Muscle of leg (tissue), 11 donors: ENCODE measurements around the gene CMIP. TPM values are rescaled to one million over a fixed set of nuclear protein-coding genes. Genes with fewer than 3 reads are reported as not detected.
A peak's percentile ranks its signal among the peaks of the same experiment; 100 is the strongest.

Source experiments
- DNase-seq: peaks from one replicate; pipeline ENCODE4 v3.0.0; 2013
- H3K27ac ChIP-seq: one replicate; pipeline ENCODE4 v1.5.1; 2013; ENCODE audit warnings: mild to moderate bottlenecking, low read length, control low read depth
- H3K27me3 ChIP-seq: one replicate; pipeline ENCODE4 v1.6.1; 2013; ENCODE audit warnings: low read length; ENCODE audit not compliant: control insufficient read depth, insufficient read depth
- H3K36me3 ChIP-seq: one replicate; pipeline ENCODE4 v1.6.1; 2013; ENCODE audit warnings: low read length; ENCODE audit not compliant: control insufficient read depth, insufficient read depth
- H3K4me1 ChIP-seq: one replicate; pipeline ENCODE4 v1.6.1; 2013; ENCODE audit warnings: low read length; ENCODE audit not compliant: control insufficient read depth, insufficient read depth
- H3K4me3 ChIP-seq: one replicate; pipeline ENCODE4 v1.5.1; 2013; ENCODE audit warnings: low read length, control low read depth
- H3K9me3 ChIP-seq: replicated peaks from 2 replicates; pipeline ENCODE4 v1.6.1; 2013; ENCODE audit warnings: low read depth, low read length; ENCODE audit not compliant: control insufficient read depth
- WGBS: methylation state at CpG from one replicate; pipeline ENCODE4 v1.1.5; 2013; ENCODE audit warnings: missing lambda C conversion rate; ENCODE audit not compliant: insufficient coverage; 5-methylcytosine and 5-hydroxymethylcytosine counted together
- polyA plus RNA-seq, 8 donors: library from polyadenylated mRNA; unstranded; fragments of 120-200 nt; gene quantifications; one replicate each; pipeline versions ENCODE4 v1.2.1 to v1.2.3, GENCODE V29; 2013; ENCODE audit warnings: inconsistent platforms in 1 of 8, low replicate concordance in 1 of 8; ENCODE audit not compliant: insufficient read length in 8 of 8, insufficient read depth in 1 of 8
- total RNA-seq: library from RNA; stranded (reverse); fragments of 120-200 nt; gene quantifications from one replicate; pipeline ENCODE4 v1.2.4, GENCODE V29; 2013

The CMIP gene
- total and polyA plus RNA-seq, 9 donors, result 5.5 to 24.3 (median 18.8) TPM

DNA sequence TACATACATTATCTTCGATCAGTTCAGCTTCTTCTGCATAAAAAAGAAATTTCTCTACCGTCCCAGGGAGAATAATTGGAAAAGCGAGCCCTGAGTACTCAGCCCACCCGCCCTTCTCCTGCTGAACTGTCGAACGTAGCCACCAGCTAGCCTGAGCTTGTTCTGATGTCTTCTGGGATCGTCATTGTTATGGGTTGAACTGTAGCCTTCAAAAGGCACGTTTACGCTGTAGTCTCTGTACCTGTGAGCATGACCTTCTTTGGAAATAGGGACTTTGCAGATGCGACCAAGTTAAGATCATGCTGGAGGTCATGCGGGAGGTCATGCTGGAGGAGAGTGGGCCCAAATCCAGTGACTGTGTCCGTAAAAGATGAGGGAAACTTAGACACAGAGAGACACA is 86.2 kb downstream of the CMIP start:
- H3K36me3 ChIP-seq, result no peaks in the 10 kb centered on the region
- peaks cover 14% of the 10 kb centered on the region for H3K4me1 ChIP-seq
- H3K4me3 ChIP-seq, result no peak overlapping the region
- no peaks in the 10 kb centered on the region for H3K9me3 ChIP-seq
- H3K27ac ChIP-seq, result no peak overlapping the region
- no peaks in the 10 kb centered on the region for H3K27me3 ChIP-seq
- WGBS, result 77% methylated on average over 11 of the region's 12 CpGs
- DNase-seq, result no peak

DNA sequence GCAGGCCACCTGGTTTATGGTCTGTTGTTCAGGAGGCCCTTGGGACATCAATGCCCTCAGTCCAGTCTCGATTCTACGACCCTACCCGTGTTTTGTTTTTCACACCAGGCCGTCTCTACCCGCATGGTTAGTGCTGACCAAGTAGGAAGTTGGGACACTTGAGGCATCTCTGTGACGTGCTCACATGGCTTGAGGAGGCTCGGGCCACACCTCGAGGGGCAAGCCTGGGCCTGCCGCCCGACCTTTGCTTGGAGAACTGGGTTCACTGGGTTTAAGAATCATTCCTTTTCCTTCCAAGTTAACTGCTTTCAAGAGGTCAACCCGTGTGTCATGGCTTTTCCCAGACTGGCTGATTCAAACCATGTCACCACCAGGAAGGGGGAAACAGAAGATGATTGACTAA is 86.8 kb downstream of the CMIP start:
- Histone ChIP-seq H3K36me3 (no peaks in the 10 kb centered on the region), H3K27me3 (no peaks in the 10 kb centered on the region), H3K27ac (no peak overlapping the region), H3K9me3 (no peaks in the 10 kb centered on the region), H3K4me3 (no peak overlapping the region), H3K4me1 (peaks cover 13% of the 10 kb centered on the region)
- DNase-seq, result no peak
- WGBS, result 61% methylated on average over 10 of the region's 11 CpGs

DNA sequence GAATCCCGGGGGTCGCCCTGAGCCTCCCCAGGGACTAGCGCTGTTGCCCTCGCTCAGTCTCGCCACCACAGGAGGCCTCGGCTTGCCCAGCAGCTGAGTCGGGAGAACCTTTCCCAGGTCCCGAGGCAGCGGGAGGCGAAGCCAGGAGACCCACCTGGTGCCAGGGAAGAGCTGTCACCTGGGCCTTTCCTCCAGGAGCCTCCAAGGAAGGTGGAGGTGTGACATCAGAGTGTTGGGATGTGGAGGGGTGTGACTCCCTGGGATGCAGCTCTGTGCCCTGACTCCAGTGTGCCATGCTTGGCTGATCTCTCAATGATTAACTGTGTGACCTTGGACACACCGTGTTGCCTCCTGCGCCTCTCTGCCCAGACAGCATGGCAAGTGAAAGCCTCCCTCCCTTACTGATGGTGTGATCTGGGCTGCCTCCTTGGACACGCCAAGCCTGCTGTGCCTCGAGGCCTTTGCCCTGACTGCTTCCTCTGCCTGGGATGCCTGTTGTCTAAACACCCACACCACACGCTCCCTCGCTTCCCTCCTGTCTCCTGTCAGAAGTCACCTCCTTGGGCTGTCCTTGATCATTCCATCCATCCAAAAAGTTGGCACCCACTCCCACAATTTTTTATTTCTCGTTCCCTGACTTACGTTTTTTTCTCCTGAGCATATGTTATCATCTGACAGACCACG is 88.0 kb downstream of the CMIP start:
- Histone ChIP-seq H3K36me3 (no peaks in the 10 kb centered on the region), H3K27ac (no peak overlapping the region), H3K4me1 (peaks cover 7% of the 10 kb centered on the region), H3K4me3 (no peak overlapping the region), H3K9me3 (no peaks in the 10 kb centered on the region), H3K27me3 (no peaks in the 10 kb centered on the region)
- WGBS, result 82% methylated on average over 18 of the region's 19 CpGs
- DNase-seq, result no peak

DNA sequence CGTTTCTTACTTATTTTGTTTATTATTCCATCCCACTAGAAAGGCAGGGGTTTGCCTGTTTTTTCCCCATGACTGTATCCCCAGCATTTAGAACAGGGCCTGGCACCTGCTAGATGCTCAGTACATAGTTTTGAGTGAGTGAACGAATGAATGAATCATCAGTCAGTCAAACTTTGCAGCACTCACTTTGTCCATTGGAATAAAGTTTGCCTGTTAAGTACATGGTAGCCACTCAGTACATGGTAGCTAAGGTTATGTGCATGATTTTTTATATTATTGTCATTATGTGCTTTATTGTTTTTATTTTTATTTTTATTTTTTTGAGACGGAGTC is 88.5 kb downstream of the CMIP start:
- Histone ChIP-seq H3K27ac (no peak overlapping the region), H3K9me3 (no peaks in the 10 kb centered on the region), H3K36me3 (no peaks in the 10 kb centered on the region), H3K4me3 (no peak overlapping the region), H3K4me1 (peaks cover 10% of the 10 kb centered on the region), H3K27me3 (no peaks in the 10 kb centered on the region)
- DNase-seq, result no peak
- 83% methylated on average over 2 of the region's 3 CpGs for WGBS

DNA sequence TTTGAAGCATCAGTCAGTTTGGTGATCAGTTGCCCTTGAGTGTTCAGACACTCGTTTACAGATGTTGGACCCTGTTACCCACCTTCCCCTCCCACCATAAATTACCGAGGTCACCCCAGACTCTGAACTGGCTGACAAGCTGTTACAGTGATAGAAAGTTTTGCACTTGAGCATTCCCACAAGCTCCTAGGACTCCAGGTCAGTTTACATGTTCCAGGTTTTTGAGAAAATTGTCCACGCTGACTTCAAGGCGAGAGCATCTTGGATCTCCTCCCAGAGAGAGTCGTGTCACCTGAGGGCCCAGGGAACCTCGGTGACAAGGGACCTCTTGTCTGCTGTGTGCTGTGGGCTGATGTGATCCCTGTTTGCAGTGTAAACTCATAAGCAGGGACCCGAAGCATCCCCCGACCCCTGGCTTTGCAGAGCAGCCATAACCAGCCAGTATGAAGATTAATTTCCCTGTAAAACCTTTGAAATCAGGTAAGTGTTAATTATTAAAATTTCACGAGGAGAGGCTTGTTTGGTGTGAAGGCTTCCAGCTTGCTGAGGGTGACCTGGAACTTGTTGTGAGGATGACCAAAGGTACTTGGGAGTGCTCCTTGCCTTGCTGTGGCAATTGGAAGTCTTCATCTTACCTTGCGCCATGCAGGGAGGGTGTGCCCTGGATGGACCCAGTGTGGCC is 91.2 kb downstream of the CMIP start:
- no peaks in the 10 kb centered on the region for H3K27me3 ChIP-seq
- no peaks in the 10 kb centered on the region for H3K9me3 ChIP-seq
- H3K27ac ChIP-seq, result no peak overlapping the region
- WGBS, result 65% methylated on average over 6 of the region's 10 CpGs
- no peak overlapping the region for H3K4me3 ChIP-seq
- DNase-seq, result no peak
- H3K36me3 ChIP-seq, result no peaks in the 10 kb centered on the region
- H3K4me1 ChIP-seq, result peaks cover 24% of the 10 kb centered on the region

DNA sequence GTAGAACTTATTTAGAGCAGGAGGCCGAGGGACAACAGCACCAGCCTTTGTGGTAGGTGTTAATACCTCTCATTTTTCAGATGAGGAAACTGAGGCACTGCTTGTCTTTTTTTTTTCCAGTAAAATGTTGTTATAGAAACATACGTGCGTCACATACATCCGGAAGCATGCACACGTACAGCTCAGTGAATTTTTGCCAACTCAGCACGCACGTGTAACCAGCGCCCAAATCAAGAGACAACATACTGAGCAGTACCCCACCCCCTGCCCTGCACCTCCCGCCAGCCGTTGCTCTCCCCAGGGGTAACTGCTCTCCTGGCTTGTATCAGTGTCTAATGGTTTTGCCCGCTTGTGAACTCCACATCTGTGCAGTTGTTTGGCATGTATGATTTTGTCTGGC is 92.0 kb downstream of the CMIP start:
- no peaks in the 10 kb centered on the region for H3K27me3 ChIP-seq
- no peak for DNase-seq
- no peaks in the 10 kb centered on the region for H3K36me3 ChIP-seq
- H3K27ac ChIP-seq, result no peak overlapping the region
- no peaks in the 10 kb centered on the region for H3K9me3 ChIP-seq
- H3K4me1 ChIP-seq, result peaks cover 17% of the 10 kb centered on the region
- H3K4me3 ChIP-seq, result no peak overlapping the region
- WGBS, result 65% methylated on average over 7 of the region's 11 CpGs

DNA sequence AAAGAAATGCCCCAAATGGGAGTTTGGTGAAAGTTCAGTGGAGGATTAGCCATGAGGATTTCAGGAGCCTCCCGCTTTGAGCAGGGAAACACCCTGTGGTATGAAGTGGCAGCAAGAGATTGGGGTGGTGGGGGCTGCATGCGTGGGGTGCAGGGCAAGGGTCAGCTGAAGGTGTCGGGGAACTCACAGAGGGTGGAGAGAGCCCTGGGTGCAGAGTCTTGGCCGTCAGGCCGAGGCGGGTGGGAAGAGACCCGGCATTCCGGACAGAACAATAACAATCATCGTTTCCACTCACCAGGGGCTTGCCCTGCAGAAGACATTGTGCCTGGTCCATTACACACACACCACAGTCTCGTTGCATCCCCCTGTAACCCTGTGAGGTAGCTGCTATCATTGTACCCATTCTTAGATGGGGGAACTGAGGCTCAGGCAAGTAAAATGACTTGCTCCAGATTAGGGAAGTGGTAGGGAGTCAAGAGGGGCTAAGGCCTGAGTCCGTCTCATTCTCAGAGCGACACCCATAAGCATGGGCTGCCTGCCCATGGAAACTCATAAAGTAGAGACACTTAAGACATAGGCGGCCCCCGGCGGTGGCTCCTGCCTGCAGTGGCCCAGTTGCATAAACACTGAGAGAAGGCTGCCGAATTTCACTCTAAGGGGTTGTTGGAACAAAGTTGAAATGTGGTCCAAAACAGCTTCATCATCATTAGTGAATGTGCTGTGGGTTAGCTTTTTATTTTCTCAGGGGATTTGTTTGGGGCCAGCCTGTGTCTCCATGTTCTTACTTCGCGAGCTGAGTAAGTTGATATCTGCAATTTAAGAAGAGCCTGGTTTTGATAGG is 93.3 kb downstream of the CMIP start:
- no peaks in the 10 kb centered on the region for H3K36me3 ChIP-seq
- DNase-seq, result peak; percentile 44
- WGBS, result 80% methylated on average over 16 of the region's 18 CpGs

DNA sequence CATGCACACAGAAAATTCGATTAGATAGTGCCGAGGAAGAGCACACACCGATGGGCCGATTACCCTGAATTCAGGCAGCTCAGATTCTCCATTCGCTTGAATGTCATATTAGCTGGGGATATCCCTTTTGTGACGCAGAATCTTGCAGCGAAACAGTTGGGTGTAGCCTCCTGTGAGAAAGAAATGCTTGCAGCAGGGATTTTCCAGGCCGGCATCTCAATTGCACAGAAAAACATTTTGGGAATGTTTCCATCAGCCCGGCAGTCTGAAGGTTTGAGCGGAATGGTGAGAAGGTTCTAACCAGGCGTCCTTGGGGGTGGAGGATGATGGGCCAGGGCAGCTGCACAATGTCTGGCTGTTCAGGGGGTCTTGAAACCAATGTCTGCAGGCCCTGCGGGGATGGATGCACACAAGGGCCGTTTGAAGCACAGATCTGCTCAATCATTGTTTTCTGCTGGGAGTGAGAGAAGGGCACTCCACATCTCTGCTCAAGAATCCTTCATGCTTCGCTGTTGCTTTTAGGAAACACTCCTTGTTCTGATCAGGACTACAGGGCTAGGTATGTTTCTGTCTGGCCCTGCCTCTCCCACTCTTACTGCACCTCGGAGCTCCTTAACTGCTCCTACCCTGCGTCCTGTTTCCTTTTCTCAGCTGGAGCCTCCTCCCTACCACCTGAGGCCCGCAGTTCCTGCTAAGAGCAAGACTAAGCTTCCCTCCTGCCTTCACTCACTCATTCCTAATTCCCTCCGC is 94.6 kb downstream of the CMIP start:
- no peaks in the 10 kb centered on the region for H3K9me3 ChIP-seq
- peak overlapping the region; percentile 10 for H3K27ac ChIP-seq
- peak; percentile 72 for DNase-seq
- no peak overlapping the region for H3K4me3 ChIP-seq
- H3K4me1 ChIP-seq, result peaks cover 20% of the 10 kb centered on the region
- WGBS, result 49% methylated on average over 18 of the region's 18 CpGs
- no peaks in the 10 kb centered on the region for H3K27me3 ChIP-seq
- no peaks in the 10 kb centered on the region for H3K36me3 ChIP-seq

More for the DNA sequence above, 93.3 kb downstream of the CMIP start:
- Histone ChIP-seq H3K4me3 (no peak overlapping the region), H3K4me1 (peaks cover 17% of the 10 kb centered on the region), H3K27ac (no peak overlapping the region), H3K27me3 (no peaks in the 10 kb centered on the region), H3K9me3 (no peaks in the 10 kb centered on the region)

DNA sequence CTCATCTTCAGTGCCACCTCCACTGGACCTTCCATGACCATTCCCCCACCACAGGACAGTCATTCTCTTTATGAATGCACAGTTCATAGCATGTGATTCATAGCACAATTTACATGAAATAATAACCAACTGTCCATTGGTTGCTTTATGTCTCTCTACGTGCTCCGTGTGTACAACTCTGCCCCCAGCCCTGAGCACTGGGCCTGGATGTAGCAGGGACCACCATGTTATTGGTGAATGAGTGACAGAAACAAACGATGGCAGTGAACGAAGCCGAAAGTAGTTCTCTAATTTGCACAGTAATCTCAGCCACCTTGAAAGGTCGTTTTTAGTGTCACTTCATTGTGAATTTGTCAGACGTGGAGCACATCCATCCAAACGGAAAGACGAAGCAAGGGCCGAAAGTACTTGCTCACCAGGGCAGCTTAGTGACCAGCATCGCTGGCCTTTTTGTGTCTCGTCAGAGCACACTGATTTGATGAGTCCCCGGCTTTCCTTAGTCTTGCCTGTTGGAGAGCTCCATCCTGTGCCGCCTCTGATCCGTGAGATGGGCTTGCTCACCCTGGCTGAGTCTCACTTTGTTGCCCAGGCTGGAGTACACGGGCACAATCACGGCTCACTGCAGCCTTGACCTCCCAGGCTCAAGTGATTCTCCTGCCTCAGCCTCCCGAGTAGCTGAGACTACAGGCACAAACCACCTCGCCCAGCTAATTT is 95.3 kb downstream of the CMIP start:
- no peak overlapping the region for H3K27ac ChIP-seq
- no peaks in the 10 kb centered on the region for H3K27me3 ChIP-seq
- DNase-seq, result no peak
- H3K36me3 ChIP-seq, result no peaks in the 10 kb centered on the region
- H3K9me3 ChIP-seq, result no peaks in the 10 kb centered on the region
- no peak overlapping the region for H3K4me3 ChIP-seq
- 87% methylated on average over 17 of the region's 19 CpGs for WGBS
- peaks cover 24% of the 10 kb centered on the region for H3K4me1 ChIP-seq
